Hepatocyte (in vitro differentiated cells): ENCODE results near the gene OLFML3. TPM values are rescaled to one million over a fixed set of nuclear protein-coding genes. Genes with fewer than 3 reads are reported as not detected.
"Not testable (repeated sequence)": the region's sequence is repeated elsewhere in the genome, so short reads cannot be mapped to it uniquely, and the experiment has no call there.

Source experiments
- DNase-seq: peaks from one replicate; pipeline ENCODE4 v3.0.0-alpha.2; 2016; ENCODE audit warnings: low spot score
- H2AFZ ChIP-seq: fragments of 200-600 bp; sonication (generic); 2 replicates; pipeline ENCODE4 v1.6.0; 2016; ENCODE audit warnings: antibody characterized with exemption, mild to moderate bottlenecking
- H3K27ac ChIP-seq: fragments of 200-600 bp; sonication (generic); 2 replicates; pipeline ENCODE4 v1.5.1; 2016; ENCODE audit warnings: mild to moderate bottlenecking
- H3K27me3 ChIP-seq: fragments of 200-600 bp; sonication (generic); 2 replicates; pipeline ENCODE4 v1.6.1; 2016
- H3K36me3 ChIP-seq: fragments of 200-600 bp; sonication (generic); replicated peaks from 2 replicates; pipeline ENCODE4 v1.5.1; 2016; ENCODE audit warnings: low read depth; ENCODE audit not compliant: insufficient read depth
- H3K4me1 ChIP-seq: fragments of 200-600 bp; sonication (generic); 2 replicates; pipeline ENCODE4 v1.5.1; 2016; ENCODE audit warnings: mild to moderate bottlenecking, moderate library complexity; ENCODE audit not compliant: insufficient read depth
- H3K4me2 ChIP-seq: fragments of 200-600 bp; sonication (generic); 2 replicates; pipeline ENCODE4 v1.6.0; 2016
- H3K4me3 ChIP-seq: fragments of 200-600 bp; sonication (generic); 2 replicates; pipeline ENCODE4 v1.5.1; 2016; ENCODE audit warnings: mild to moderate bottlenecking
- H3K79me2 ChIP-seq: fragments of 200-600 bp; sonication (generic); 2 replicates; pipeline ENCODE4 v1.6.0; 2017; ENCODE audit warnings: mild to moderate bottlenecking
- H3K9me2 ChIP-seq: fragments of 200-600 bp; sonication (generic); replicated peaks from 2 replicates; pipeline ENCODE4 v1.6.0; 2017; ENCODE audit warnings: mild to moderate bottlenecking; ENCODE audit not compliant: insufficient read depth
- H3K9me3 ChIP-seq: fragments of 200-600 bp; sonication (generic); 2 replicates; pipeline ENCODE4 v1.5.1; 2016; ENCODE audit warnings: low read depth, mild to moderate bottlenecking
- H4K20me1 ChIP-seq: fragments of 200-600 bp; sonication (generic); 2 replicates; pipeline ENCODE4 v1.6.0; 2016; ENCODE audit warnings: mild to moderate bottlenecking; ENCODE audit not compliant: insufficient read depth, poor library complexity, severe bottlenecking
- EZH2 ChIP-seq: fragments of 200-600 bp; sonication (generic); IDR thresholded peaks from 2 replicates; pipeline ENCODE4 v1.6.1; 2016; ENCODE audit warnings: antibody characterized with exemption, mild to moderate bottlenecking, borderline replicate concordance
- EZH2phosphoT487 ChIP-seq: fragments of 200-600 bp; sonication (generic); IDR thresholded peaks from one replicate; pipeline ENCODE4 v1.6.1; 2018; ENCODE audit warnings: antibody characterized with exemption, mild to moderate bottlenecking, low read depth, moderate library complexity; ENCODE audit not compliant: unreplicated experiment, severe bottlenecking
- WGBS: methylation state at CpG from one replicate; pipeline ENCODE4 v1.1.6; 2016; ENCODE audit warnings: low lambda C conversion rate; ENCODE audit errors: missing lambda C conversion rate; 5-methylcytosine and 5-hydroxymethylcytosine counted together
- polyA plus RNA-seq: library from polyadenylated mRNA; unstranded; fragments of >200 nt; fragmentation: Nextera tagmentation; extraction: Ambion mirVana; gene quantifications from 2 replicates; pipeline ENCODE4 v1.2.1, GENCODE V29; 2016
- total RNA-seq: library from RNA; depleted of rRNA; stranded (reverse); fragments of >200 nt; gene quantifications from 2 replicates; pipeline ENCODE4 v1.2.3, GENCODE V29; 2014
- TF ChIP-seq, protein P1 (sequence below): fragments of 200-600 bp; sonication (generic); IDR thresholded peaks from 2 replicates; pipeline ENCODE4 v1.5.1; 2016; ENCODE audit warnings: antibody characterized with exemption, mild to moderate bottlenecking; ENCODE audit not compliant: poor library complexity

Gene OLFML3
- total and polyA plus RNA-seq, 2 experiments from 2014 or later: 441 to 494 TPM

DNA sequence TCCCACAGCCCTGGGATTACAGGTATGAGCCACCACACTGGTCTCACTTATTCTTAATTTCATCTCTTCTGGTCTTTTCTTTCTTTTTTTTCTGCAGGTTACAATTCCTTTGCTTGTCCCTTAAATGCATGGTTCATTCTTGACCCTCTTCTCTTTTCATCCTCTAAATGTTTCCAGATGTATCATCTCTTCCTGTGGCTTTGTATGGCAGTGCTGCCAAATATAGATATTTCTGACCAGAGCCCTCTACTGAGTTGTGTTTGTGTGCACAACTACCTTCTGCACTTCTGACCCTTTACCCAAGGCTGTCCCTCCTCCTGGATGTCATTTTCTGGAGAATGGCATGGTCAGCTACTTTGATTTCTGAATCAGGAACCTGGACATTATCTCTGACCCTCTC lies 32.5 kb downstream of the OLFML3 start:
- Histone ChIP-seq H3K79me2 (no peaks in the 10 kb centered on the region), H3K36me3 (no peaks in the 10 kb centered on the region), H3K4me3 (no peak overlapping the region), H3K9me3 (no peaks in the 10 kb centered on the region), H3K27ac (no peak overlapping the region), H2AFZ (no peak overlapping the region), H3K4me1 (peaks cover 19% of the 10 kb centered on the region), H4K20me1 (no peaks in the 10 kb centered on the region), H3K27me3 (no peaks in the 10 kb centered on the region), H3K9me2 (no peaks in the 10 kb centered on the region), H3K4me2 (no peak overlapping the region)
- DNase-seq: no peak
- TF ChIP-seq, protein P1, sequence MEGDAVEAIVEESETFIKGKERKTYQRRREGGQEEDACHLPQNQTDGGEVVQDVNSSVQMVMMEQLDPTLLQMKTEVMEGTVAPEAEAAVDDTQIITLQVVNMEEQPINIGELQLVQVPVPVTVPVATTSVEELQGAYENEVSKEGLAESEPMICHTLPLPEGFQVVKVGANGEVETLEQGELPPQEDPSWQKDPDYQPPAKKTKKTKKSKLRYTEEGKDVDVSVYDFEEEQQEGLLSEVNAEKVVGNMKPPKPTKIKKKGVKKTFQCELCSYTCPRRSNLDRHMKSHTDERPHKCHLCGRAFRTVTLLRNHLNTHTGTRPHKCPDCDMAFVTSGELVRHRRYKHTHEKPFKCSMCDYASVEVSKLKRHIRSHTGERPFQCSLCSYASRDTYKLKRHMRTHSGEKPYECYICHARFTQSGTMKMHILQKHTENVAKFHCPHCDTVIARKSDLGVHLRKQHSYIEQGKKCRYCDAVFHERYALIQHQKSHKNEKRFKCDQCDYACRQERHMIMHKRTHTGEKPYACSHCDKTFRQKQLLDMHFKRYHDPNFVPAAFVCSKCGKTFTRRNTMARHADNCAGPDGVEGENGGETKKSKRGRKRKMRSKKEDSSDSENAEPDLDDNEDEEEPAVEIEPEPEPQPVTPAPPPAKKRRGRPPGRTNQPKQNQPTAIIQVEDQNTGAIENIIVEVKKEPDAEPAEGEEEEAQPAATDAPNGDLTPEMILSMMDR: no peak
- TF ChIP-seq EZH2phosphoT487: no peak
- no peak for TF ChIP-seq EZH2

DNA sequence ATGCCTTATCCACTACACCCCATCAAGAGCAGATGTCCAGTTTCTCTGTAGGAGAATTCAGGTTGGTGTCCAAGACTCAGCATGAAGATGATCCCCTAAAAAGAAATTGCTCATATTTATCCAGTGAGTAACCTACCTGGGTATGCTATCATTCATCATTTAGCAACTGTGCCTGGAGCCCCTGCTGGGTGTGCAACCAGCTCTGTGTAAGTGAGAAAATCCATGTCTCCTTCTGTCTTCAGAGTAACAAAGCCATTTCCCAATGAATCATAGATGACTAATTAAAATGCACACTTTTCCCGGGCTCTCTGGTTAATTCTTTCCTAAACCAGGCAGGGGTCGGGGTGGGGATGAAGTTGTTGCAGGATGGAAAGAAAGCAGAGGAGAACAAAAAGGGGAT lies 35.8 kb downstream of the OLFML3 start:
- peaks cover 14% of the 10 kb centered on the region for H3K4me1 ChIP-seq
- H3K36me3 ChIP-seq: no peaks in the 10 kb centered on the region
- DNase-seq: no peak
- H4K20me1 ChIP-seq: no peaks in the 10 kb centered on the region
- no peak overlapping the region for H3K4me3 ChIP-seq
- no peak overlapping the region for H2AFZ ChIP-seq
- whole genome bisulfite sequencing: 49% methylated on average over 2 of the region's 2 CpGs
- H3K9me3 ChIP-seq: no peaks in the 10 kb centered on the region
- TF ChIP-seq EZH2: no peak
- TF ChIP-seq, protein P1: no peak
- TF ChIP-seq EZH2phosphoT487: no peak
- H3K9me2 ChIP-seq: no peaks in the 10 kb centered on the region
- no peak overlapping the region for H3K27ac ChIP-seq
- no peaks in the 10 kb centered on the region for H3K27me3 ChIP-seq
- H3K4me2 ChIP-seq: no peak overlapping the region
- H3K79me2 ChIP-seq: no peaks in the 10 kb centered on the region

DNA sequence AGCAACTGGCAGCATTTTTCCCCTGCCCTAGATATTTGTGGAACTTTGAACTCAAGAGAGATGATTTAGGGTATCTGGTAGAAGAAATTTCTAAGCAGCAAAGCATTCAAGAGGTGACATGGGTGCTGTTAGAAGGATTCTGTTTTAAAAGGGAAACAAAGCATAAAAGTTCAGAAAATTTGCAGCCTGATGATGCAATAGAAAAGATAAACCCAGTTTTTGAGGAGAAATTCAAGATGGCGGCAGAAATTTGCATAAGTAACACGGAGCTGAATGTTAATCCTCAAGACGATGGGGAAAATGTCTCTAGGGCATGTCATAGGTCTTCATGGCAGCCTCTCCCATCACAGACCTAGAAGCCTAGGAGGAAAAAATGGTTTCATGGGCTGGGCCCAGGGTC lies 40.5 kb downstream of the OLFML3 start:
- not testable (repeated sequence) for H3K27me3 ChIP-seq, H3K79me2 ChIP-seq, H3K27ac ChIP-seq, DNase-seq, H3K9me2 ChIP-seq, H3K4me2 ChIP-seq, H3K9me3 ChIP-seq, H3K4me3 ChIP-seq, H3K36me3 ChIP-seq, H4K20me1 ChIP-seq, H2AFZ ChIP-seq
- 97% methylated on average over 3 of the region's 3 CpGs for WGBS
- H3K4me1 ChIP-seq: peaks cover 24% of the 10 kb centered on the region

DNA sequence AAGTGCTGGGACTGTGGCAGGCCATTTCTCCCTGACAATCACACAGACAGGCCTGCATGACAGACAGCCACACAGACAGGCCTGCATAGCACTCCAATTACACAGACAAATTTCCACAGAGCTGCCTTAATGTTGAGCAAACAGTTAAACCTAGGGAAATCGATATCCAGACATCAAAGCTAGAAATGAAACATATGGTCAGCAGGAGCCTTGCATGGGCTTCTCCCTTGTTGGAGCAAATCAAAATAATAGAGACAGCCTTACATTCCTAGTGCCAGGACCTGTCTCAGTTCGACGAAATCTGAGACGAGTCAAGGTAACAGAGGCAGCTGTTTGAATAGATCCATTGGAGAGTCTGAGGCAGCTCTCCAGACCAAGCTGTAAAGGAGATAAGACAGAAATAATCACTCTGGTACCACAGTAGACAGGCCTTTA lies 42.4 kb downstream of the OLFML3 start:
- H3K79me2 ChIP-seq: no peaks in the 10 kb centered on the region
- H3K36me3 ChIP-seq: no peaks in the 10 kb centered on the region
- peak overlapping the region; percentile 71 for H3K27ac ChIP-seq
- no peak overlapping the region for H3K4me3 ChIP-seq
- no peaks in the 10 kb centered on the region for H3K27me3 ChIP-seq
- H3K9me3 ChIP-seq: no peaks in the 10 kb centered on the region
- DNase-seq: no peak
- TF ChIP-seq, protein P1: no peak
- TF ChIP-seq EZH2phosphoT487 (no peak), EZH2 (no peak)
- H3K9me2 ChIP-seq: no peaks in the 10 kb centered on the region
- peak overlapping the region; percentile 5 for H2AFZ ChIP-seq
- H3K4me2 ChIP-seq: no peak overlapping the region
- WGBS: 32% methylated on average over 4 of the region's 4 CpGs
- peaks cover 24% of the 10 kb centered on the region for H3K4me1 ChIP-seq
- H4K20me1 ChIP-seq: no peaks in the 10 kb centered on the region
